H9 (cell line): ENCODE data around the gene KLHDC7B. TPM values are rescaled to one million over a fixed set of nuclear protein-coding genes. Genes with fewer than 3 reads are reported as not detected.

Source experiments
- DNase-seq: peaks from one replicate; pipeline ENCODE4 v3.0.0-alpha.2; 2017
- H2AFZ ChIP-seq: one replicate; pipeline ENCODE4 v1.6.1; 2013; ENCODE audit warnings: mild to moderate bottlenecking, low read length, control low read depth, moderate library complexity
- H2AK5ac ChIP-seq: 2 replicates; pipeline ENCODE4 v1.6.1; 2013; ENCODE audit warnings: low read length, control low read depth, mixed read lengths; ENCODE audit not compliant: insufficient read length
- H2BK120ac ChIP-seq: one replicate; pipeline ENCODE4 v1.6.1; 2013; ENCODE audit warnings: low read depth, mild to moderate bottlenecking, low read length, control low read depth, inconsistent platforms; ENCODE audit not compliant: poor library complexity, severe bottlenecking
- H2BK12ac ChIP-seq: 2 replicates; pipeline ENCODE4 v1.6.1; 2013; ENCODE audit warnings: low read length, control low read depth, mixed read lengths, low read depth; ENCODE audit not compliant: insufficient read length
- H2BK15ac ChIP-seq: 2 replicates; pipeline ENCODE4 v1.6.1; 2013; ENCODE audit warnings: low read depth, low read length, control low read depth
- H2BK20ac ChIP-seq: one replicate; pipeline ENCODE4 v1.6.1; 2013; ENCODE audit warnings: low read depth, mild to moderate bottlenecking, low read length, control low read depth, inconsistent platforms; ENCODE audit not compliant: poor library complexity, severe bottlenecking
- H2BK5ac ChIP-seq: 2 replicates; pipeline ENCODE4 v1.6.1; 2013; ENCODE audit warnings: low read length, control low read depth, mixed read lengths; ENCODE audit not compliant: insufficient read length
- H3K14ac ChIP-seq: 2 replicates; pipeline ENCODE4 v1.6.1; 2013; ENCODE audit warnings: low read length, control low read depth; ENCODE audit not compliant: insufficient read depth
- H3K18ac ChIP-seq: 2 replicates; pipeline ENCODE4 v1.6.1; 2013; ENCODE audit warnings: low read depth, mild to moderate bottlenecking, mixed read lengths, low read length, control low read depth; ENCODE audit not compliant: insufficient read length
- H3K23ac ChIP-seq: 2 replicates; pipeline ENCODE4 v1.6.1; 2013; ENCODE audit warnings: low read length, control low read depth, mixed read lengths, low read depth; ENCODE audit not compliant: insufficient read length
- H3K23me2 ChIP-seq: 2 replicates; pipeline ENCODE4 v1.6.1; 2013; ENCODE audit warnings: low read depth, mild to moderate bottlenecking, mixed read lengths, low read length, control low read depth; ENCODE audit not compliant: insufficient read length, poor library complexity, severe bottlenecking
- H3K27ac ChIP-seq: 2 replicates; pipeline ENCODE4 v1.5.1; 2013; ENCODE audit warnings: low read length, control low read depth, mixed read lengths, low read depth; ENCODE audit not compliant: insufficient read length
- H3K27me3 ChIP-seq: 2 replicates; pipeline ENCODE4 v1.6.1; 2013; ENCODE audit warnings: low read length, control low read depth, inconsistent platforms; ENCODE audit not compliant: insufficient read depth
- H3K4ac ChIP-seq: 2 replicates; pipeline ENCODE4 v1.6.1; 2013; ENCODE audit warnings: low read depth, mild to moderate bottlenecking, control low read depth, inconsistent platforms, low read length, moderate library complexity
- H3K4me1 ChIP-seq: 2 replicates; pipeline ENCODE4 v1.6.1; 2013; ENCODE audit warnings: low read length, control low read depth, inconsistent platforms; ENCODE audit not compliant: insufficient read depth
- H3K4me2 ChIP-seq: 2 replicates; pipeline ENCODE4 v1.6.1; 2013; ENCODE audit warnings: low read length, control low read depth, mixed read lengths; ENCODE audit not compliant: insufficient read length, insufficient read depth
- H3K56ac ChIP-seq: 2 replicates; pipeline ENCODE4 v1.6.1; 2013; ENCODE audit warnings: low read depth, mild to moderate bottlenecking, mixed read lengths, low read length, control low read depth; ENCODE audit not compliant: insufficient read length
- H3K79me1 ChIP-seq: 2 replicates; pipeline ENCODE4 v1.6.1; 2013; ENCODE audit warnings: low read depth, mild to moderate bottlenecking, moderate library complexity, low read length, control low read depth, inconsistent platforms; ENCODE audit not compliant: insufficient read depth, poor library complexity, severe bottlenecking
- H3K79me2 ChIP-seq: 2 replicates; pipeline ENCODE4 v1.6.1; 2013; ENCODE audit warnings: low read length, control low read depth, inconsistent platforms; ENCODE audit not compliant: insufficient read depth
- H3K9ac ChIP-seq: 2 replicates; pipeline ENCODE4 v1.6.1; 2013; ENCODE audit warnings: low read length, control low read depth, mixed read lengths; ENCODE audit not compliant: insufficient read length; ENCODE audit errors: extremely low read depth
- H3K9me3 ChIP-seq: one replicate; pipeline ENCODE4 v1.6.1; 2013; ENCODE audit warnings: low read depth, low read length, inconsistent platforms; ENCODE audit not compliant: control insufficient read depth
- H3T11ph ChIP-seq: one replicate; pipeline ENCODE4 v1.6.1; 2013; ENCODE audit warnings: mild to moderate bottlenecking, low read length, control low read depth, inconsistent platforms
- H4K20me1 ChIP-seq: one replicate; pipeline ENCODE4 v1.6.1; 2013; ENCODE audit not compliant: control insufficient read depth, insufficient read length, insufficient read depth
- H4K5ac ChIP-seq: 2 replicates; pipeline ENCODE4 v1.6.1; 2013; ENCODE audit warnings: low read depth, mild to moderate bottlenecking, mixed read lengths, low read length, control low read depth; ENCODE audit not compliant: insufficient read length
- H4K8ac ChIP-seq: replicated peaks from 2 replicates; pipeline ENCODE4 v1.6.1; 2013; ENCODE audit warnings: low read length, control low read depth, mixed read lengths, low read depth; ENCODE audit not compliant: insufficient read length
- H4K91ac ChIP-seq: 2 replicates; pipeline ENCODE4 v1.6.1; 2013; ENCODE audit warnings: low read depth, mild to moderate bottlenecking, moderate library complexity, mixed read lengths, low read length, control low read depth; ENCODE audit not compliant: insufficient read length
- H3K27ac Mint-ChIP-seq, 3 experiments: 2 replicates in 2 of 3; 3 replicates in 1 of 3; pipeline ENCODE4 v1.8.0; 2020 to 2021; ENCODE audit warnings: mixed read lengths in 3 of 3, mild to moderate bottlenecking in 1 of 3, moderate library complexity in 1 of 3
- H3K27me3 Mint-ChIP-seq: 2 replicates; pipeline ENCODE4 v1.8.0; 2021; ENCODE audit warnings: low read depth, mild to moderate bottlenecking, moderate library complexity, mixed read lengths
- H3K36me3 Mint-ChIP-seq, 3 experiments: 2 replicates in 2 of 3; 3 replicates in 1 of 3; pipeline ENCODE4 v1.8.0; 2020 to 2021; ENCODE audit warnings: low read depth in 3 of 3, mixed read lengths in 3 of 3; ENCODE audit not compliant: insufficient read depth in 1 of 3
- H3K4me1 Mint-ChIP-seq, 2 experiments: 2 replicates each; pipeline ENCODE4 v1.8.0; 2020; ENCODE audit warnings: mixed read lengths in 2 of 2
- H3K4me3 Mint-ChIP-seq, 2 experiments: 2 replicates in 1 of 2; 3 replicates in 1 of 2; pipeline ENCODE4 v1.8.0; 2020 to 2021; ENCODE audit warnings: mild to moderate bottlenecking in 2 of 2, mixed read lengths in 2 of 2, moderate library complexity in 1 of 2
- H3K9me3 Mint-ChIP-seq, 2 experiments: 2 replicates in 1 of 2; 3 replicates in 1 of 2; pipeline ENCODE4 v1.8.0; 2020; ENCODE audit warnings: mild to moderate bottlenecking in 2 of 2, mixed read lengths in 2 of 2, moderate library complexity in 1 of 2
- CTCF ChIP-seq: fragments of 200-600 bp; sonication (generic); conservative IDR thresholded peaks from 3 replicates; pipeline ENCODE4 v1.8.0; 2021; ENCODE audit warnings: antibody characterized with exemption, mild to moderate bottlenecking
- WGBS: extraction: QIAGEN DNeasy Blood & Tissue Kit; methylation state at CpG from one replicate; pipeline ENCODE4 v1.1.7; 2013; ENCODE audit warnings: missing lambda C conversion rate, low lambda C conversion rate, mixed read lengths; ENCODE audit not compliant: insufficient read length; ENCODE audit errors: extremely low coverage; 5-methylcytosine and 5-hydroxymethylcytosine counted together
- total RNA-seq: library from RNA; stranded (reverse); gene quantifications from 2 replicates; pipeline ENCODE4 v1.2.1, GENCODE V29; 2021

The KLHDC7B gene
- total RNA-seq, 1 experiment from 2014 or later: not detected

- H2BK15ac ChIP-seq: no peak overlapping the region
- TF ChIP-seq CTCF: no peak
- Mint-ChIP-seq H3K27me3 (no peaks in the 10 kb centered on the region), H3K36me3 (peaks cover 0 to 3% (median 0%) of the 10 kb centered on the region in 3 experiments; a peak in 2 of 7 replicates), H3K27ac (no peak overlapping the region), H3K4me1 (peaks cover 10 to 14% of the 10 kb centered on the region in 2 experiments), H3K4me3 (peak overlapping the region; percentile 92 to 96; a peak in 3 of 5 replicates), H3K9me3 (no peaks in the 10 kb centered on the region)
- peaks cover 7% of the 10 kb centered on the region for H3K79me1 ChIP-seq
- H2BK12ac ChIP-seq: no peak overlapping the region
- H3K56ac ChIP-seq: no peak overlapping the region
- DNase-seq: peak; percentile 30
- H2BK20ac ChIP-seq: no peak overlapping the region
- no peak overlapping the region for H2AFZ ChIP-seq
- H3K4me1 ChIP-seq: no peaks in the 10 kb centered on the region
- H3K23me2 ChIP-seq: peaks cover 12% of the 10 kb centered on the region
- no peak overlapping the region for H3K23ac ChIP-seq
- H3K14ac ChIP-seq: no peak overlapping the region
- H3K27me3 ChIP-seq: no peaks in the 10 kb centered on the region
- H2BK5ac ChIP-seq: no peak overlapping the region
- H3K18ac ChIP-seq: no peak overlapping the region
- H3K27ac ChIP-seq: no peak overlapping the region
- no peak overlapping the region for H2AK5ac ChIP-seq
- H4K8ac ChIP-seq: no peak overlapping the region
- H2BK120ac ChIP-seq: no peak overlapping the region
- no peak overlapping the region for H3K4ac ChIP-seq
- no peak overlapping the region for H3K4me2 ChIP-seq
- H4K91ac ChIP-seq: no peak overlapping the region
- no peak overlapping the region for H4K5ac ChIP-seq
- H4K20me1 ChIP-seq: no peaks in the 10 kb centered on the region
- H3T11ph ChIP-seq: no peak overlapping the region
- no CpG with 5 or more reads among the region's 41 CpGs for WGBS
- no peak overlapping the region for H3K9ac ChIP-seq
- peaks cover 9% of the 10 kb centered on the region; the same call in 1 of the 2 replicates for H3K79me2 ChIP-seq
- H3K9me3 ChIP-seq: no peaks in the 10 kb centered on the region
Measured at GRCh38 chr22:50505776-50506610, 39.7 kb upstream of the KLHDC7B start.
